Caki2 (cell line): ENCODE data around the gene SPNS1. TPM values are rescaled to one million over a fixed set of nuclear protein-coding genes. Genes with fewer than 3 reads are reported as not detected.

Experiments
- DNase-seq: peaks from one replicate; pipeline ENCODE4 v3.0.0-alpha.2; 2015; ENCODE audit warnings: low read depth
- in situ Hi-C: cut with HindIII; loops from 2 replicates; pipeline ENCODE4 v1.10.0; 2016; ENCODE audit warnings: low sequenced_read_pairs, low pct_unique_long_range_greater_than_20kb, mixed read lengths
- total RNA-seq: library from RNA; depleted of rRNA; stranded (reverse); fragments of >200 nt; shearing (Covaris generic); gene quantifications from 2 replicates; pipeline ENCODE4 v1.2.3, GENCODE V29; 2014; ENCODE audit warnings: low replicate concordance; rRNA removed

The SPNS1 gene
- total RNA-seq, 1 experiment from 2014 or later: 93.8 TPM

GRCh38 chr16:29011851-29012250, 37.3 kb downstream of the SPNS1 start:
- in situ Hi-C loops: no loop called here
- DNase-seq: no peak

DNA sequence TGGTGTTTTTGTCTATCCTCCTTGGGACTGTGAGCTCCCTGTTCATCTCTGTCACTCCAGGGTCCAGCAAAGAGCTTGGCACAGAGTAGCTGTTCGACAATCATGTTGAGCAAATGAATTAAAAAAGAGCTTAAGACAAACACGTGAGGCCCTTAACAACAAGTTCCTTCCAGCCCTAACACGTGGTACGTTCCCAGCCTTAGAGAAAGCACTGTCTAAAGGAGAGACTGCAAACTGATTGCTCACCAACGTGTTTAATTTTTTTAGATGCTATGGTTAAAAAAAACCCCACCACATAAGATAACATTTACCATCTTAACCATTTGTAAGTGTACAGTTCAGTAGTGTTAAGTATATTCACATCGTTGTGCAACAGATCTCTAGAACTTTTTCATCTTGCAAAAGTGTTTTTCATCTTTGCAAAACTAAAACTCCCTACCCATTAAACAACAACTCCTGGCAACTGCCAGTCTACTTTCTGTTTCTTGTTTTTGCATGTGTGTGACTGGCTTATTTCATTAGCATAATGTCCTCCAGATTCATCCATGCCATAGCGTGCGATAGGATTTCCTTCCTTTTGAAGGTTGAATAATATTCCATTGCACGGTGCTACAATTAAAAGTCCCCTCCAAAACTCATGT, 38.5 kb downstream of the SPNS1 start:
- DNase-seq: no peak
- in situ Hi-C loops: no loop called here

DNA sequence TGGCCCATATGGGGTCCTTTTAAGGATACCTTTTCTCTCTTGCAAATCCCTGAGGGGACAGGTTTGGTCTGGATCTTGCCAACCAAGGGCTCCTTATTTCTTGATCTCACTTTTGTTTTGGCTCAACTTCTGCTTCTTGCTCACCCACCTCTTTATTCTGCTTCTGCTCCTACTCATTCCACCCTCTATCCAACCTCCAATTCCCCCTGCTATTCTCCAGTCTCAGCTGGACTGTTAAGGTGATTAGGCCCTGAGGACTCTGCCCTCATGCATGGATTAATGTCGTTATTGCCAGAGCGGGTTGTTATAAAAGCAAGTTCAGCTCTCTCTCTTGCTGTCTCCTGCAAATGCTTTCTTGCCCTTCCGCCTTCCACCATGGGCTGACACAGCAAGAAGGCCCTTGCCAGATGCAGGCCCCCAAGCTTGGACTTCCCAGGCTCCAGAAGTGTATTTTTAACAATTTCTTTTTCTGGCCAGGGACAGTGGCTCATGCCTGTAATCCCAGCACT, 40.0 kb downstream of the SPNS1 start:
- no peak for DNase-seq
- in situ Hi-C loops: no loop called here

DNA sequence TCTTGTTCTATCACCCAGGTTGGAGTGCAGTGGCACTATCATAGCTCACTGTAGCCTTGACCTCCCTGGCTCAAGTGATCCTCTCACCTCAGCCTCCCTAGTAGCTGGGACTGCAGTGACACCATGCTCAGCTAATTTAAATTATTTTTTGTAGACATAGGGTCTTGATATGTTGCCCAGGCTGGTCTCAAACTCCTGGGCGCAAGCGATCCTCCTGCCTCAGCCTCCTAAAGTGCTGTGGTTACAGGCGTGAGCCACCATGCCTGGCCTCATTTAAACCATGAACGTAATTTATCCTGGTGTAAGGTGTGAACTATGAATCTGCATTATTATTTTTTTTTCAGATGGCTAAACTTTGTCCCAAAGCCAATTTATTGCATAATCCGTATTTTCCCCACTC, 47.6 kb downstream of the SPNS1 start:
- DNase-seq: no peak

GRCh38 chr16:29023279-29024277, 49.0 kb downstream of the SPNS1 start:
- in situ Hi-C loops: no loop called here
- no peak for DNase-seq

More for the DNA sequence above, 47.6 kb downstream of the SPNS1 start:
- in situ Hi-C loops: no loop called here

DNA sequence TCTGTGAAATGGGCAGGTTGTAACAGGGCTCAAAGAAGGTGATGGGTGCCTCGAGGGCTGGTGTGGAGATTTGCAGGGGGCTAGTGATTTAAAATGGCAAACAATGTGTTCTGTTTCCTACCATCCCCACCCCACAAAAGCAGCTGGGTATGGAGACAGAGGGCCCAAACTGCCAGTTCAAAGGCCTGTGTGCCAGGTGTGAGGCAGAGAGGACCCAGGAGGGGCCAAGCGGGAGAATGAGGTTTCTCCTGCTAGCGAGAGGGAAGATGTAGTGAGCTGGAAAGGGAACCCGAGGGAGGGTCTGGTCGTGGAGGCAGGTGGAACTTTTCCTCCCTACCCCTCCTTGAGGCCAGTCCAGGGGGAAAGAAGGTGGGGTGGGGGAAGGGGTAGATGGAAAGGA, 49.7 kb downstream of the SPNS1 start:
- in situ Hi-C loops: no loop called here

GRCh38 chr16:29025218-29025617, 50.6 kb downstream of the SPNS1 start:
- no peak for DNase-seq
- in situ Hi-C loops: no loop called here

More for the DNA sequence above, 49.7 kb downstream of the SPNS1 start:
- no peak for DNase-seq

DNA sequence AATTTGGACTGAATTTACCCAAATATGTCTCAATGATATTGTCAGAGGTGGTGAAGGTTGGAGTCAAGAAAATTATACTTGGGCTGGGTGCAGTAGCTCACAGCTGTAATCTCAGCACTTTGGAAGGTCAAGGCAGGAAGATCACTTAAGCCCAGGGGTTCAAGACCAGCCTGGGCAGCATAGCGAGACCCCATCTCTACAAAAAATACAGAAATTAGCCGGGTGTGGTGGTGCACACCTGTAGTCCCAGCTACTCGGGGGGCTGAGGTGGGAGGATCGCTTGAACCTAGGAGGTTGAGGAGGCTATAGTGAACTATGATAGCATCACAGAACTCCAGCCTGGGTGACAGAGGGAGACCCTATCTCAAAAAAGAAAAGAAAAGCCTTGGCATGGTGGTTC, 51.2 kb downstream of the SPNS1 start:
- no peak for DNase-seq
- in situ Hi-C loops: no loop called here

DNA sequence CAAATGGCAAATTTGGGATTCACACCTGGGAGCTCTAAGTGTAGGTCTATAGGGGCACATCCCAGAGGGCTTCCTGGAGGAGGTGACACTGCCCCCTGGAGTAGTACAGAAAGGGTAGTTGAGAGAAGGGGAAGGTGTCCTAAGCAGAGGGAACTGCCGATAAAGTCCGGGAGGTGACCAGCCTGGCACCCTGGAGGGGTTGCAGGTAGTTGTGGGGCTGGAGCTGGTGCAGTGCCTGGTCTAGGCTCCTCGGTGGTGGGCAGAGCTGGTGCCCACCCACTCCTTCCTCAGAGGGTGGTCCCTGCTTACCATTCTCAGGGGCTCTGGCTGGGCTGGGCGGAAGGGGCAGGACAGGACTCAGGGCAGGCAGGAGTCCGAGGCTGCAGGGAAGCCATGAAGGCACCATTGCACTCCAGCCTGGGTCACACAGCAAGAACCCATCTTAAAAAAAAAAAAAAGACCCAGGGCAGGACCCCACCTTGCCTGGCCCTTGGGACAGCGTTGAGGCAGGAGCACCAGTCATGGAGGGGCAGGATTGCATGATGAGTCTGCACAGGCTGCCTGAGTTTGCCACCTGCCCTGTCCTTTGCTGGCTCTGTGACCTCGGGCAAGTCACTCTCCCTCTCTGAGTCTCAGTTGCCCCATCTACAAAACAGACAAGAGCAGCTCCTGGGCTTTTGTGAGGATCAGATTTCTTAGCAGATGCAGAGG, 54.0 kb downstream of the SPNS1 start:
- no peak for DNase-seq
- in situ Hi-C loops: no loop called here

DNA sequence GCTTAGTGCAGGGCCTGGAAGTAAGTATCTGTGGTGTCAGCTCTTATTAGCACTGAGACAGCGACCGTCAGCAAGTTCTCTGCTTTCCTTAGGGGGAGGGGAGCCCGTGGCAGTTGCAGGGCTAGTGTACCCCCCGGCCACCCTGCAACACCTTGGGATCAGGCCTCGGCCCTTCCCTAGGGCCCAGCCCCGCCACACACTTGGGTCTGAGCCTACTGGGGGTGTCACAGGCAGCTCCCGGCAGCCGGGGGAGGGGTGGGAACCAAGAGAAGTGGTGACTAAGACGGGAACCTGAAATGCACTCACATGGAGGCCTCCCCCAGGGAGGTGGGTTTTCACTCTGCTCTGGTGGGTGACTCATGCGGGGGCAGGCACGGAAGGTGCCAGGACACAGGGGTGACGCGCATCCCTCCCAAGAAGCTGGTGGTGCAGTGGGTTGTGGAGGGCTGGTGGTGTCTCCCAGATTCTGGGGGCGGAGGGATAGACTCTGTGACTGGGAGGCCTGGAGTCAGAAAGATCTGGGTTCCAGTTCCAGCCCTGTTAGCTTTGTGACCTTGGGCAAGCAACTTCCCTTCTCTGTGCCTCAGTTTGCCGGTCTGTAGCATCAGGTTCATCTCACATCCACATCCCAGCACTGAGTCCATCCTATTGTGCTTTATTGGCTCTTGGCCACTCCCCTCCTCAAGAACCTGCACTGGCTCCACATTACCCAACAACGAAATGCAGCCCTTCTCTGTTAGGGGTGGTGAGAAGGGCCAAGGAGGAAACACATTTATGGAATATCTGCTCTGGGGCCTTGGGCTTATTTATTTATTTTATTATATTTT, 54.8 kb downstream of the SPNS1 start:
- DNase-seq: peak; percentile 77
- in situ Hi-C loops: no loop called here

- in situ Hi-C loops: no loop called here
These were observed 55.7 kb downstream of the SPNS1 start for GRCh38 chr16:29030086-29030840.

More at GRCh38 chr16:29030086-29030840, 55.7 kb downstream of the SPNS1 start:
- no peak for DNase-seq

Other genes starting within 250 kb of the SPNS1 start
- 1.0 TPM in 1 of 2 replicates, not detected in the other for gene NPIPB9, start 223.0 kb upstream of the SPNS1 start, total RNA-seq
- 16.6 and 20.2 TPM in 2 replicates for gene ATXN2L, start 151.8 kb upstream of the SPNS1 start, total RNA-seq
- 149 and 151 TPM in 2 replicates for gene TUFM, start 128.4 kb upstream of the SPNS1 start, total RNA-seq
- 18.0 and 28.4 TPM in 2 replicates for gene SH2B1, start 110.9 kb upstream of the SPNS1 start, total RNA-seq
- 0.12 and 0.71 TPM in 2 replicates for gene ATP2A1, start 96.3 kb upstream of the SPNS1 start, total RNA-seq
- 24.0 and 55.3 TPM in 2 replicates for gene RABEP2, start 49.5 kb upstream of the SPNS1 start, total RNA-seq
- 0.37 and 4.2 TPM in 2 replicates for gene CD19, start 42.8 kb upstream of the SPNS1 start, total RNA-seq
- gene NFATC2IP, start 23.8 kb upstream of the SPNS1 start, total RNA-seq: 22.2 and 45.4 TPM in 2 replicates
- 48.8 and 51.3 TPM in 2 replicates for gene LAT, start 10.3 kb downstream of the SPNS1 start, total RNA-seq